DMS114 treated with DMSO at 0.1 percent for 48 hours (cell line): Measurements from ENCODE around the gene CYP46A1.
A peak's percentile ranks its signal among the peaks of the same experiment; 100 is the strongest.
"Not testable (repeated sequence)": the region's sequence is repeated elsewhere in the genome, so short reads cannot be mapped to it uniquely, and the experiment has no call there.

Experiments
- DNase-seq: peaks from one replicate; lab custom pipeline; 2025; ENCODE audit not compliant: unreplicated experiment; lab: John Stamatoyannopoulos, UW

CYP46A1 gene

GRCh38 chr14:99683619-99684409 lies at the start of gene CYP46A1:
Gene CYP46A1 (plus strand): TSS chr14:99684298. CDS start chr14:99684418, 120 bp downstream.
- DNase-seq, result peak; percentile 92

DNA sequence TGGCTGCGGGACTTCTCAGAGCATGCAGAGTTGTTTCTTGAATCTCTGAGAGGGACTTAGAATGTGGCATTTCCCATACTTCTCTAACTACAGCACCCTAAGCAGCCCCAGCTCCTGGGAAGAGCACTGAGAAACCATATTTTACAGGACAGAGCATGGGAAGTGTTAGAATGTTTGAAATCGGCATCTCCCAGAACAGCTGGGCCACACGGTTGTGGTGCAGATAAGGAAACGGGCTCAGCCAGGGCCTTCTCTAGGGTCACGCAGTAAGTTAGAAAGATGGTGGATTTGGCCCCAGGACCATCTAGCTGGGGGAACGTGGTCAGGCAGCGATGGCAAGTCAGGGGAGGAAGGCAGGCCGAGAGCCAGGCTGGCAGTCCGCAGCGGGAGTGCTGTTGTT lies 49.7 kb upstream of the CYP46A1 start:
- DNase-seq, result no peak

- no peak for DNase-seq
Measured at GRCh38 chr14:99635116-99635515, 49.0 kb upstream of the CYP46A1 start.

- DNase-seq, result no peak
Measured at GRCh38 chr14:99636487-99636886, 47.6 kb upstream of the CYP46A1 start.

DNA sequence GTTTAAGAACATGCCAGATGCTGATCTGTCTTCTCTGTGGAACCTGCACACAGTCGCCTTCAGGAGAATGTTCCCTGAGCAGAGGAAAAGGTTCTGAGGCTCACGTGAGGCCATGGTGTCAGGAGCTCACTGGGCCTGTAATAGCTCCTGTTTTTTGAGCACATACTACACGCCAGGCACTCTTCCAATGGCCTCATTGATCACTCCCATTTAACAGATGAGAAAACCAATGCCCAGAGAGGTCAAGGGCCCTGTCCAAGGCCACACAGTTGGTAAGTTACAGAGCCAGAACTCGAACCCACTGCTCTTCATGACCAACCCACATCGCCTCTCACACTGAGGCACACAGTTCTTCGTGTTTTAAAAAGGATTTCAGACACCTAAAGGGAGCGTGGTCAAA lies 46.5 kb upstream of the CYP46A1 start:
- DNase-seq, result no peak

DNA sequence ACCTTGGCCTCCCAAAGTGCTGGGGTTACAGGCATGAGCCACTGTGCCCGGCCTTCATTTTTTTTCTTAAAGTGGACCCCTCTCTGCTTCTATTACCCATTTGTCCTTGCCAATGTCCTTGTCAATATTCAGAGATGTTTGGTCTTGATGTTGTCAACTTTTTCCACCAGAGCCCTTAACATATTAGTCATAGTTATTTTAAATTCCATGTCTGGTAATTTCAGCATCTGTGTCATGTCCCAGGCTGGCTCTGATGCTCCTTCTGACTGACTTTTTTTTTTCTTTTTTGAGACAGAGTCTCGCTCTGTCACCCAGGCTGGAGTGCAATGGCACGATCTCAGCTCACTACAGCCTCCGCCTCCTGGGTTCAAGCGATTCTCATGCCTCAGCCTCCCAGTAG lies 41.3 kb upstream of the CYP46A1 start:
- not testable (repeated sequence) for DNase-seq

DNA sequence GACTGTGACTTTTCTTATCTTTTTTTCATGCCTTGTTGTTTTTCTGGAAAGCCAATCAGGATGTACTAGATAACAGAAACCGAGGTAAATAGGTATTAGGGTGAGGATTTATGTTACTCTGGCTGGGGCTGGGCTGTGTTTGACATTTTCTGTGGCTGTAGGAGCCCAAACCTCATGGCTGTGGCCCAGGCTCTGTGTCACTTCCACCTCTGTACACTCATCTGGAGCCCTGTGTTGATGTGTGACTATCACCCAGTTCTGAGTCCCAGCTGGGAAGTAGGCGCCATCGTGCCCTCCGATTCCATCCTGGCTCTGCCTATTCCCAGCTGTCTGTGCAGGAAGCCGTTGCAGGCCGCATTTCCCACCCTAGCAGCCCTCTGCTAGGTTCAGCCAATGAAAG lies 40.8 kb upstream of the CYP46A1 start:
- no peak for DNase-seq

DNA sequence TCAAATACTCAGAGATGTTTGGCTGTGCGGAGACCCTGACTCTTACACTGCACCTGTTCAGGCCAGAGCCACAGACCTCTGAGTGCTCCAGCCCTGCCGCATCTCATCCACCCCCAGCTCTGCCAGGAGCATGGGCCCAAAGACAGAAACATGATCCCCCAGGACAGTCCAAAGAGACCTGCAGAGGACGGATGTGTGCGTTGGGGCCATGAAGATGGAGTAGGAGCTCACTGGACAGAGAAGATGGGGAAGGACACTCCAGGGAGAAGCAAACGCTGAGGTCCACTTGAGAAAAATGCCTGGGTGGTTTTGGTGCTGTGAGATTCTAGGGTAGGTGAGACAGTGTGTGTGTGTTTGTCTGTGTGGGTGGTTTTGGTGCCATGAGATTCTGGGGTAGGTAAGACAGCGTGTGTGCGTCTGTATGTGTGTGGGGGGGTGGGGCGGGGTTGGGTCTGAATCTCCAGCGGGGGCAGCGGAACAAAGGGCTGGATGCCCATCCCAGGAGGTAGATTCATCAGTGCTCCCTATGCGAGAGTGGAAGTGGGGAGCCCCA lies 40.0 kb upstream of the CYP46A1 start:
- no peak for DNase-seq

DNA sequence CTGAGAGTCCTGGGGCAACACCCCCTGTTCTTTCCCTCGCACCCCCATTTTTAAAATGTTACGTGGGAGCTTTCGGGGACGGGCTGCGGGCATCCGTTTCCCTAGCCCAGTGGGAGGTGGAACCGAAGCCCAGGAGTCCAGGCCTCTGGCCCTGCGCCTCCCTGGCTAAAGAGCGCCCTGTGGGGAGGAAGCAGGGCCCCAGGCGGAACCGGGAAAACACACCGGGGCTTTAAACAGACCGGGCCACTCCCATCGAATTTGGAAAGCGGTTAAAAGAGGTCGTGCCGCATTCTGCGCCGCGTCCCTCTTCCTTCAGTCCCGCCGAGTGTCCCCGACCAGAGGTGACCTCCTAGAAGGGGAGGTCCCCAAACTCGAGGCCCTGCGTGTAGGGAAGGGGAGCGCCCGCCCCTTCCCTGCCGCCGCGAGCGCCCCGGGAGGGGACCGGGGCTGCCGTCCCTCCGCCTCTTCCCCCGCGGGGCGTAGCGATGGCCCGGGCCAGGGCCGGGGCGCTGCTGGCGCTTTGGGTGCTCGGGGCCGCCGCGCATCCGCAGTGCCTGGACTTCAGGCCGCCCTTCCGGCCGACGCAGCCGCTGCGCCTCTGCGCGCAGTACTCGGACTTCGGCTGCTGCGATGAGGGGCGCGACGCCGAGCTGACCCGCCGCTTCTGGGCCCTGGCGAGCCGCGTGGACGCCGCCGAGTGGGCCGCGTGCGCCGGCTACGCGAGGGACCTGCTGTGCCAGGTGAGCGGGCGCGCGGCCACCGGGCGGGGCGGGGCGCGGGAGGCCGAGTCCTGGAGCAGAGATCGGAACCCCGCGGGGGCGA lies 39.2 kb upstream of the CYP46A1 start, which contains the start of gene HHIPL1:
HHIPL1 (plus strand) TSS at position 407 of the 822 bp plus-strand sequence; CDS start at position 486, 79 bp downstream.
- no peak for DNase-seq

DNA sequence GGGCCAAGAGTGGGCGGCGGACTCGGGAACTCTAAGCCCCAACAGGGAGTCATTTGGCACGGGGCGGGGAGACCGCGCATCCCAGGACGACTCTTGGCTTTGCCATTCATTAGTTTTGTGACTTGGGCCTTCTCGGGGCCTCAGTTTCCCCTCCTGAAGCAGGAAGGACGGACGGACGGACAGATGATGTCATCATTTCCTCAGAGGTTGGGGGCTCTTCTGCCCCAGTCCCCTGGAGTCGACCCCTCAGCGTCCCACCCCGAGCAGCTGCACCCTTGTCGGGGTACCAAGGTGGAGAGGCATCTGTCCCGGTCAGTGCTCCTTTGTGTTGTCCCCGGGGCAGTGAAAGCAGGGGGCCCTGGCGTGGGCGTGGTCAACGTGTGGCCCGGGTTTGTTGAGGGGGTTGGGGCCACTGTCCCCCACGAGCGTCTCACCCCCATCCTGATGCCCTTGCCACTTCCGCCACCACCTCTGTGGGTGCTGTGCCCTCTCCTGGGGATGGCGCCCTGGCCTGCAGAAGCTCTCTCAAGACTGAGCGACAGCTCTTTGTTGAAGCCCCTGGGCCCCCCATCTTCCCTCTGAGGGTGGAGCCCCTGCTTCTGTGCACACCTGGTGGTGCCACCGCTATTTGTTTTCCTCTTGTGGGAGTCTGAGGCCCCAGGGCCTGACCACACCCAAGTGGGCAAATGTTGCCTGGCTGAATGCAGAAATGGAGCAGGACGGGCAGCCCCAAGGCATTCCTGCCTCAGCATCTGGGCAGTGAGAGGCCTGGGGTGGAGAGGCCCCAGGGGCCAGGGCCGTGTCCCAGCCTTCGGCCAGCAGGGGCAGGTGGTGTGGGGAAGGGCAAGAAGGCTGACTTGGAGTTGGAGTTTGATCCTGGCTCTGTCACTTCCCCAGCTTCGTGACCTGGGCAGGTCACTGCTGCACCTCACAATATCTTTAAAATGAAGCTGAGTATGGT lies 38.3 kb upstream of the CYP46A1 start:
- no peak for DNase-seq

DNA sequence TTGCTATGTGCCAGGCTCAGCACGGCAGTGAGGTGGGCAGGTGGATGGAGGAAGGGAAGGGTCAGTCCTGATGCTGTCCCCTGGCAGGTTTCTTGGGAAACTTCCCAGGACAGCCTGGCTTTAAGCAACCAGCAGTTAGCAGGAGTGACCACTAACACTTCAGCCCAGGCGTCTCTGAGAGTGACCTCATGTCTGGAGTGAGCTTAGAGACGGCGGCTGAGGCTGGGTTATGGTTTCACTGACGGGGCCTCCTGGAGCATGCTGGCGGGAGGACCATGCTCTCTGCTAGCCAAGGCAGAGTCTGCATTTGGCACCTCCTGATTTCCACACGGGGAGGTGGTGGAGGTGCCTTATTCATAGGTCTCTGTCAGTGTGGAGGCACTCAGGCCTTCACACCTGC lies 36.7 kb upstream of the CYP46A1 start:
- no peak for DNase-seq

GRCh38 chr14:99648027-99648784 lies 35.9 kb upstream of the CYP46A1 start:
- no peak for DNase-seq

DNA sequence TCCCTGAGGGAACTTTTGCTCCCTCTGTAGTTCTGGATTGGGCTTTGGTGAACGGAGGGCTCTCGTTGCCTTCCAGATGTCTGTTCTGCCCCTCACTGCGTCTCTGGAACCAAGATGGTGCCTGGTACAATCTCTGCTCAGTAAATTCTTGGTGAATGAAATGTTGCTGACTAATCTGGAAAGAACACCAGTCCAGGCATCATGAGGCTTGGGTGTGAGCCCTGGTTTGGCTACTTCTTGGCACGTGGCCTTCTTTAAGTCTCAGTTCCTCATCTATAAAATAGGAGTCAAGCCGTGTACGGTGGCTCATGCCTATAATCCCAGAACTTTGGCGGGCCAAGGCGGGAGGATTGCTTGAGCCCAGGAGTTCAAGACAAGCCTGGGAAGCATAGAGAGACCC lies 34.9 kb upstream of the CYP46A1 start:
- DNase-seq, result no peak

GRCh38 chr14:99649643-99650042 lies 34.5 kb upstream of the CYP46A1 start:
- DNase-seq, result no peak

GRCh38 chr14:99650189-99650588 lies 33.9 kb upstream of the CYP46A1 start:
- no peak for DNase-seq

- DNase-seq, result no peak
Measured at GRCh38 chr14:99651953-99652746, 31.9 kb upstream of the CYP46A1 start.

DNA sequence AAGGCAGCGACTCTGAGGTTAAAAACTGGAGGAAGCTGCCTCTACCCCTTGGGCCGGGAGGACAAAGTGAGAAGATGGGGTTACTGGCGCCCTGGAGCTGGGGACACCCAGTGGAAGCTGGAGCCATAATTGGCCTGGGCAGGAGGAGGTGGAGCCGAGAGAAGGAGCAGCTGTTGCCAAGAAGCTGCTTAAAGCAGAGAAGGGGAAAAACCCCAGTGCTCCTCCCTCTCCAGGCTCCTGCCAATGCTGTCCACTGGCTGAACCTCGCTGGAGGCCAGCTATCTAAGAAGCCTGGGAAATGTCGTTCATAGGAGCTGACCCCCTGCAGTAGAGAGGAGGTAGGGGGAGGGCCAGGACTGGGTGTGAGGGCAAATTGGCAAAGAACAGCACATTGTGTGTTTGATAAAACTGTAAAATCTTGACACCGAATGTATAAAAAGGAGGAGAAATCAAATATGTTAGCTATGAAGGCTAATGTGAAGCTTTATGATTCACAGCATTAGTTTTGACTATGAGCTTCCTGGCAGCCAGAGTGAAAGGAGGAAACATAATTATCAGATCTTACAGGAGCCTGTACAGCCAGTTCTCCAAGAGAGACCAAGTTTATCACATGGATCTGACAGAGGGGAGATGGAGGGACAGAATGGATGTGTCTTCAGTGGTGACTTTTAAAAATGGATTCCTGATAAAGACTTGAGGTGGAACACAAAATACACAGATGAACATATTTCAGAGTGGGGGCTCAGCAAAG lies 29.7 kb upstream of the CYP46A1 start:
- DNase-seq, result no peak

- no peak for DNase-seq
Measured at GRCh38 chr14:99655521-99655920, 28.6 kb upstream of the CYP46A1 start.
